HepG2 (cell line): Measurements from ENCODE around the gene BEAN1. TPM values are rescaled to one million over a fixed set of nuclear protein-coding genes. Genes with fewer than 3 reads are reported as not detected.

Experiments
- FOXK1 ChIP-seq: sonication (generic); formaldehyde crosslinking; IDR thresholded peaks from 2 replicates; pipeline ENCODE4 v1.4.0; 2020; ENCODE audit warnings: low read depth, missing genetic modification reagents, borderline replicate concordance
- NR3C1 ChIP-seq: sonication (generic); formaldehyde crosslinking; IDR thresholded peaks from 2 replicates; pipeline ENCODE4 v1.4.0; 2020; ENCODE audit warnings: missing genetic modification reagents
- SNAPC2 ChIP-seq: sonication (generic); formaldehyde crosslinking; IDR thresholded peaks from 2 replicates; pipeline ENCODE4 v1.8.1; 2022; ENCODE audit warnings: mild to moderate bottlenecking, missing genetic modification reagents
- SP5 ChIP-seq: IDR thresholded peaks from 2 replicates; pipeline ENCODE4 v1.6.1; 2016; ENCODE audit warnings: low read depth, borderline replicate concordance
- THAP11 ChIP-seq: IDR thresholded peaks from 2 replicates; pipeline ENCODE4 v1.6.1; 2016; ENCODE audit warnings: missing biosample characterization, missing genetic modification reagents
- ZNF263 ChIP-seq: sonication (generic); formaldehyde crosslinking; IDR thresholded peaks from 2 replicates; pipeline ENCODE4 v1.4.0; 2020; ENCODE audit warnings: missing genetic modification reagents
- ZNF264 ChIP-seq: sonication (generic); formaldehyde crosslinking; IDR thresholded peaks from 2 replicates; pipeline ENCODE4 v1.4.0; 2020; ENCODE audit warnings: missing genetic modification reagents
- ZNF678 ChIP-seq: sonication (generic); formaldehyde crosslinking; IDR thresholded peaks from 2 replicates; pipeline ENCODE4 v1.4.0; 2020; ENCODE audit warnings: mild to moderate bottlenecking, missing genetic modification reagents
- ZSCAN25 ChIP-seq: sonication (generic); formaldehyde crosslinking; IDR thresholded peaks from 2 replicates; pipeline ENCODE4 v1.8.0; 2022; ENCODE audit warnings: mild to moderate bottlenecking, missing genetic modification reagents
- ZSCAN9 ChIP-seq: IDR thresholded peaks from 2 replicates; pipeline ENCODE4 v1.6.1; 2016; ENCODE audit warnings: borderline replicate concordance
- polyA plus RNA-seq, 8 experiments: library from polyadenylated mRNA; depleted of rRNA in 3 of 8; stranded (reverse) in 7 of 8; unstranded in 1 of 8; fragments of >200 nt; fragmentation: Illumina TruSeq in 4 of 8; extraction: Trizol in 4 of 8; gene quantifications; 2 replicates each; pipeline versions ENCODE4 v1.2.1 to v1.2.3, GENCODE V29; 2011 to 2016; ENCODE audit warnings: low read depth in 4 of 8, missing spikeins in 1 of 8, mixed read lengths in 1 of 8; ENCODE audit not compliant: insufficient read depth in 1 of 8
- total RNA-seq, 5 experiments: library from RNA; depleted of rRNA; stranded (reverse); fragments of >200 nt; fragmentation: Illumina TruSeq; extraction: Trizol; gene quantifications; 2 replicates each; pipeline ENCODE4 v1.2.3, GENCODE V29; 2016; ENCODE audit warnings: low read depth in 1 of 5
- TF ChIP-seq, protein P1 (sequence below): sonication (generic); formaldehyde crosslinking; IDR thresholded peaks from 2 replicates; pipeline ENCODE4 v1.8.0; 2022; ENCODE audit warnings: missing genetic modification reagents, mild to moderate bottlenecking, inconsistent platforms, borderline replicate concordance
- TF ChIP-seq, protein P2 (sequence below): sonication (generic); formaldehyde crosslinking; conservative IDR thresholded peaks from 2 replicates; pipeline ENCODE4 v1.4.0; 2020; ENCODE audit warnings: mild to moderate bottlenecking, missing genetic modification reagents, moderate library complexity
- TF ChIP-seq, protein P3 (sequence below): sonication (generic); formaldehyde crosslinking; IDR thresholded peaks from 2 replicates; pipeline ENCODE4 v1.5.0; 2020; ENCODE audit warnings: mild to moderate bottlenecking, missing genetic modification reagents
- TF ChIP-seq, protein P4 (sequence below): IDR thresholded peaks from 2 replicates; pipeline ENCODE4 v1.6.1; 2016
- TF ChIP-seq, protein P5 (sequence below): sonication (generic); formaldehyde crosslinking; IDR thresholded peaks from 2 replicates; pipeline ENCODE4 v1.8.0; 2022; ENCODE audit warnings: mild to moderate bottlenecking, missing genetic modification reagents, borderline replicate concordance
- TF ChIP-seq, protein P6 (sequence below): sonication (generic); formaldehyde crosslinking; IDR thresholded peaks from 2 replicates; pipeline ENCODE4 v1.5.1; 2020; ENCODE audit warnings: missing genetic modification reagents, mild to moderate bottlenecking, borderline replicate concordance

BEAN1 gene
- total and polyA plus RNA-seq, 2 of the 13 experiments (the other 11 are each of a cell fraction or from before 2014, with no cell fraction given), result 0.53 to 1.4 TPM

DNA sequence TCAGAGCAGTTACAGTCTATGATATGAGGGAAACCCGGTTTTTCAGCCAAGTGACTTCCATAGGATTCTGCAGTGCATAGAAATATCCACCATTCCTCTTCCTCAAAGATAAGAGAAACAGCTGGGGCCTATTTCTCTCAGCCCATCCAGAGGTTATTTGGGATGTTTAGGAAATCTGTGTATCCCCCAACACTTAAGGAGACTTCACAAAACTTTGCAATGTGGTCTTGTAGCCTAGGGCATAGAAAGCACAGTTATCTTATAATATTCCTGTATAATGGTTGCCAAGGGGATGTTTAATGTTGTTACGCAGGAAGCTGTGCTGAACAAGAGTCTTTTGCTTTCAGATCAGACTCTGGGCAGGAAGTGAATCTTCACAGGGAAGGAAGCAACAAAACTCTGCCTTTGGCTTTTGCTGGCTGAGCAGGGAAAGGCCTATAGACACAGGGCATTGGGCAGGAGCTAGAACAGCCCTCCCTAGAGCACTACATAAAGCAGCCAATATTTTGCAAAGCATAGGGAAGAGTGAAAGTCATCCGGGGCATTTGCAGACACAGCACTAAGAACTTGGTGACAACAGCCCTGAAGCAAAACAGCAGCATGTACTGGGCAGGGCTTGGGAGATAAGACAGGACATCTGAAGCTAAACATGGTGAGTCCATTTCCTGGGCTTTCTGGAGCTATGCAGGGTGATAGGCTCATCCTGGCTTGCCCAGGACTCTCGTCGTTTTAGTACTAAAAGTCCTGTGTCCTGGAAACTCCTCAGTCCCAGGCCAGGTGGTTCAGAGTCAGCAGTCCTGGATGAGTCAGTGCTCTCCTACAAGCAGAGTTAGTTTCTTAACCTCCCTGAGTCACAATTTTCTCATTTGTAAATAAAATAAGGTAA is 18.7 kb upstream of the BEAN1 start (continued):
- TF ChIP-seq, protein P1, sequence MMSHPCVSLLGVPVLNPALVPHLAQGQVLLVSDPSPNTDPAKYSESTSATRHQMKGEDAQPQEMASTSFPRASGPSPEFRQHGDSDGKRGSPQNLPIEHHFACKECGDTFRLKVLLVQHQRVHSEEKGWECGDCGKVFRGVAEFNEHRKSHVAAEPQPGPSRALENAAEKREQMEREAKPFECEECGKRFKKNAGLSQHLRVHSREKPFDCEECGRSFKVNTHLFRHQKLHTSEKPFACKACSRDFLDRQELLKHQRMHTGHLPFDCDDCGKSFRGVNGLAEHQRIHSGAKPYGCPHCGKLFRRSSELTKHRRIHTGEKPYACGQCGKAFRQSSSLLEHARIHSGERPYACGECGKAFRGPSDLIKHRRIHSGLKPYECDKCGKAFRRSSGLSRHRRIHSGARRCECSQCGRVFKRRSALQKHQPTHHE (CRISPR knock-in tag), result no peak
- TF ChIP-seq NR3C1 (no peak), ZNF264 (CRISPR knock-in tag) (peak; percentile 67; the same call in 1 of the 2 replicates), ZNF678 (CRISPR knock-in tag) (0 out of 2 replicates have a peak, but pooled peaks have one; percentile 54), ZSCAN25 (no peak), ZSCAN9 (CRISPR knock-in tag) (peak; percentile 61; the same call in 1 of the 2 replicates), SP5 (CRISPR knock-in tag) (0 out of 2 replicates have a peak, but pooled peaks have one; percentile 8), FOXK1 (CRISPR knock-in tag) (peak; percentile 75; the same call in 1 of the 2 replicates), ZNF263 (CRISPR knock-in tag) (0 out of 2 replicates have a peak, but pooled peaks have one; percentile 3), SNAPC2 (CRISPR knock-in tag) (0 out of 2 replicates have a peak, but pooled peaks have one; percentile 63), THAP11 (CRISPR knock-in tag) (peak; percentile 77)
- TF ChIP-seq, protein P2, sequence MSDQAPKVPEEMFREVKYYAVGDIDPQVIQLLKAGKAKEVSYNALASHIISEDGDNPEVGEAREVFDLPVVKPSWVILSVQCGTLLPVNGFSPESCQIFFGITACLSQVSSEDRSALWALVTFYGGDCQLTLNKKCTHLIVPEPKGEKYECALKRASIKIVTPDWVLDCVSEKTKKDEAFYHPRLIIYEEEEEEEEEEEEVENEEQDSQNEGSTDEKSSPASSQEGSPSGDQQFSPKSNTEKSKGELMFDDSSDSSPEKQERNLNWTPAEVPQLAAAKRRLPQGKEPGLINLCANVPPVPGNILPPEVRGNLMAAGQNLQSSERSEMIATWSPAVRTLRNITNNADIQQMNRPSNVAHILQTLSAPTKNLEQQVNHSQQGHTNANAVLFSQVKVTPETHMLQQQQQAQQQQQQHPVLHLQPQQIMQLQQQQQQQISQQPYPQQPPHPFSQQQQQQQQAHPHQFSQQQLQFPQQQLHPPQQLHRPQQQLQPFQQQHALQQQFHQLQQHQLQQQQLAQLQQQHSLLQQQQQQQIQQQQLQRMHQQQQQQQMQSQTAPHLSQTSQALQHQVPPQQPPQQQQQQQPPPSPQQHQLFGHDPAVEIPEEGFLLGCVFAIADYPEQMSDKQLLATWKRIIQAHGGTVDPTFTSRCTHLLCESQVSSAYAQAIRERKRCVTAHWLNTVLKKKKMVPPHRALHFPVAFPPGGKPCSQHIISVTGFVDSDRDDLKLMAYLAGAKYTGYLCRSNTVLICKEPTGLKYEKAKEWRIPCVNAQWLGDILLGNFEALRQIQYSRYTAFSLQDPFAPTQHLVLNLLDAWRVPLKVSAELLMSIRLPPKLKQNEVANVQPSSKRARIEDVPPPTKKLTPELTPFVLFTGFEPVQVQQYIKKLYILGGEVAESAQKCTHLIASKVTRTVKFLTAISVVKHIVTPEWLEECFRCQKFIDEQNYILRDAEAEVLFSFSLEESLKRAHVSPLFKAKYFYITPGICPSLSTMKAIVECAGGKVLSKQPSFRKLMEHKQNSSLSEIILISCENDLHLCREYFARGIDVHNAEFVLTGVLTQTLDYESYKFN (CRISPR knock-in tag), result peak; percentile 53
- TF ChIP-seq, protein P3, sequence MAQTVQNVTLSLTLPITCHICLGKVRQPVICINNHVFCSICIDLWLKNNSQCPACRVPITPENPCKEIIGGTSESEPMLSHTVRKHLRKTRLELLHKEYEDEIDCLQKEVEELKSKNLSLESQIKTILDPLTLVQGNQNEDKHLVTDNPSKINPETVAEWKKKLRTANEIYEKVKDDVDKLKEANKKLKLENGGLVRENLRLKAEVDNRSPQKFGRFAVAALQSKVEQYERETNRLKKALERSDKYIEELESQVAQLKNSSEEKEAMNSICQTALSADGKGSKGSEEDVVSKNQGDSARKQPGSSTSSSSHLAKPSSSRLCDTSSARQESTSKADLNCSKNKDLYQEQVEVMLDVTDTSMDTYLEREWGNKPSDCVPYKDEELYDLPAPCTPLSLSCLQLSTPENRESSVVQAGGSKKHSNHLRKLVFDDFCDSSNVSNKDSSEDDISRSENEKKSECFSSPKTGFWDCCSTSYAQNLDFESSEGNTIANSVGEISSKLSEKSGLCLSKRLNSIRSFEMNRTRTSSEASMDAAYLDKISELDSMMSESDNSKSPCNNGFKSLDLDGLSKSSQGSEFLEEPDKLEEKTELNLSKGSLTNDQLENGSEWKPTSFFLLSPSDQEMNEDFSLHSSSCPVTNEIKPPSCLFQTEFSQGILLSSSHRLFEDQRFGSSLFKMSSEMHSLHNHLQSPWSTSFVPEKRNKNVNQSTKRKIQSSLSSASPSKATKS (CRISPR knock-in tag), result no peak
- TF ChIP-seq, protein P4, sequence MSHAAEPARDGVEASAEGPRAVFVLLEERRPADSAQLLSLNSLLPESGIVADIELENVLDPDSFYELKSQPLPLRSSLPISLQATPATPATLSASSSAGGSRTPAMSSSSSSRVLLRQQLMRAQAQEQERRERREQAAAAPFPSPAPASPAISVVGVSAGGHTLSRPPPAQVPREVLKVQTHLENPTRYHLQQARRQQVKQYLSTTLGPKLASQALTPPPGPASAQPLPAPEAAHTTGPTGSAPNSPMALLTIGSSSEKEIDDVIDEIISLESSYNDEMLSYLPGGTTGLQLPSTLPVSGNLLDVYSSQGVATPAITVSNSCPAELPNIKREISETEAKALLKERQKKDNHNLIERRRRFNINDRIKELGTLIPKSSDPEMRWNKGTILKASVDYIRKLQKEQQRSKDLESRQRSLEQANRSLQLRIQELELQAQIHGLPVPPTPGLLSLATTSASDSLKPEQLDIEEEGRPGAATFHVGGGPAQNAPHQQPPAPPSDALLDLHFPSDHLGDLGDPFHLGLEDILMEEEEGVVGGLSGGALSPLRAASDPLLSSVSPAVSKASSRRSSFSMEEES, result peak; percentile 69
- TF ChIP-seq, protein P5, sequence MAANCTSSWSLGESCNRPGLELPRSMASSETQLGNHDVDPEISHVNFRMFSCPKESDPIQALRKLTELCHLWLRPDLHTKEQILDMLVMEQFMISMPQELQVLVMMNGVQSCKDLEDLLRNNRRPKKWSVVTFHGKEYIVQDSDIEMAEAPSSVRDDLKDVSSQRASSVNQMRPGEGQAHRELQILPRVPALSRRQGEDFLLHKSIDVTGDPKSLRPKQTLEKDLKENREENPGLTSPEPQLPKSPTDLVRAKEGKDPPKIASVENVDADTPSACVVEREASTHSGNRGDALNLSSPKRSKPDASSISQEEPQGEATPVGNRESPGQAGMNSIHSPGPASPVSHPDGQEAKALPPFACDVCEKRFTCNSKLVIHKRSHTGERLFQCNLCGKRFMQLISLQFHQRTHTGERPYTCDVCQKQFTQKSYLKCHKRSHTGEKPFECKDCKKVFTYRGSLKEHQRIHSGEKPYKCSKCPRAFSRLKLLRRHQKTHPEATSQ (CRISPR knock-in tag), result peak; percentile 41; the same call in 1 of the 2 replicates
- TF ChIP-seq, protein P6, sequence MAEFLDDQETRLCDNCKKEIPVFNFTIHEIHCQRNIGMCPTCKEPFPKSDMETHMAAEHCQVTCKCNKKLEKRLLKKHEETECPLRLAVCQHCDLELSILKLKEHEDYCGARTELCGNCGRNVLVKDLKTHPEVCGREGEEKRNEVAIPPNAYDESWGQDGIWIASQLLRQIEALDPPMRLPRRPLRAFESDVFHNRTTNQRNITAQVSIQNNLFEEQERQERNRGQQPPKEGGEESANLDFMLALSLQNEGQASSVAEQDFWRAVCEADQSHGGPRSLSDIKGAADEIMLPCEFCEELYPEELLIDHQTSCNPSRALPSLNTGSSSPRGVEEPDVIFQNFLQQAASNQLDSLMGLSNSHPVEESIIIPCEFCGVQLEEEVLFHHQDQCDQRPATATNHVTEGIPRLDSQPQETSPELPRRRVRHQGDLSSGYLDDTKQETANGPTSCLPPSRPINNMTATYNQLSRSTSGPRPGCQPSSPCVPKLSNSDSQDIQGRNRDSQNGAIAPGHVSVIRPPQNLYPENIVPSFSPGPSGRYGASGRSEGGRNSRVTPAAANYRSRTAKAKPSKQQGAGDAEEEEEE (CRISPR knock-in tag), result no peak
